ENCODE results near the gene RASIP1. TPM values are rescaled to one million over a fixed set of nuclear protein-coding genes. Genes with fewer than 3 reads are reported as not detected.
"Not testable (repeated sequence)": the region's sequence is repeated elsewhere in the genome, so short reads cannot be mapped to it uniquely, and the experiment has no call there.

RASIP1 gene
- total and polyA plus RNA-seq, 11 donors: 10.0 to 28.1 (median 15.3) TPM

GRCh38 chr19:48772503-48772953, 32.1 kb upstream of the RASIP1 start:
- no peaks in the 10 kb centered on the region for H3K27me3 ChIP-seq
- H3K4me3 ChIP-seq: no peak overlapping the region
- H3K4me1 ChIP-seq: peaks cover 0 to 9% (median 0%) of the 10 kb centered on the region in 12 donors
- peak in 2 of 5 donors; percentile 44 to 62 for DNase-seq
- H3K27ac ChIP-seq: peak overlapping the region in 9 of 12 donors; percentile 32 to 72 (median 44)
- 41 to 51% (median 46%) methylated on average over 13 of the region's 13 CpGs for WGBS, 4 donors
- intact Hi-C loops (cut with DNase I): loop anchor here in 1 of 10 donors (10.0 kb wide), 1 partner anchor 98 kb away; the partner anchor contains the start of gene NTN5
- no peak for TF ChIP-seq CTCF (IDR thresholded peaks at IDR 0.05)
- no peak for TF ChIP-seq POLR2A (IDR thresholded peaks at IDR 0.05)
- peak; percentile 40 to 77 (median 62) for ATAC-seq
- H3K9me3 ChIP-seq: no peaks in the 10 kb centered on the region
- H3K36me3 ChIP-seq: no peaks in the 10 kb centered on the region

- peaks cover 0 to 9% (median 0%) of the 10 kb centered on the region in 12 donors for H3K4me1 ChIP-seq
- H3K27me3 ChIP-seq: no peaks in the 10 kb centered on the region
- intact Hi-C loops (cut with DNase I): loop anchor here in 1 of 10 donors (10.0 kb wide), 1 partner anchor 96 kb away; the partner anchor contains the start of gene NTN5
- 77 to 83% (median 81%) methylated on average over 20 of the region's 20 CpGs for WGBS, 4 donors
- H3K36me3 ChIP-seq: no peaks in the 10 kb centered on the region
- ATAC-seq: no peak
- DNase-seq: no peak
- TF ChIP-seq CTCF (IDR thresholded peaks at IDR 0.05) (no peak), POLR2A (IDR thresholded peaks at IDR 0.05) (no peak)
- H3K9me3 ChIP-seq: no peaks in the 10 kb centered on the region
- H3K4me3 ChIP-seq: no peak overlapping the region
- H3K27ac ChIP-seq: no peak overlapping the region
These were observed 30.5 kb upstream of the RASIP1 start for GRCh38 chr19:48770734-48771472.

- DNase-seq (no peak), ATAC-seq (no peak)
- no peaks in the 10 kb centered on the region for H3K9me3 ChIP-seq
- WGBS, 4 donors: 75 to 98% (median 84%) methylated on average over 7 of the region's 7 CpGs
- H3K4me1 ChIP-seq: peaks cover 0 to 9% (median 0%) of the 10 kb centered on the region in 12 donors
- no peaks in the 10 kb centered on the region for H3K27me3 ChIP-seq
- H3K27ac ChIP-seq: no peak overlapping the region
- no peaks in the 10 kb centered on the region for H3K36me3 ChIP-seq
- TF ChIP-seq CTCF (IDR thresholded peaks at IDR 0.05): no peak
- TF ChIP-seq POLR2A (IDR thresholded peaks at IDR 0.05): no peak
- H3K4me3 ChIP-seq: no peak overlapping the region
- intact Hi-C loops (cut with DNase I): loop anchor here in 1 of 10 donors (10.0 kb wide), 1 partner anchor 95 kb away; the partner anchor contains the start of gene NTN5
These were observed 29.9 kb upstream of the RASIP1 start for GRCh38 chr19:48770266-48770665.

- DNase-seq (no peak), ATAC-seq (no peak)
- no peak for TF ChIP-seq POLR2A (IDR thresholded peaks at IDR 0.05)
- TF ChIP-seq CTCF (IDR thresholded peaks at IDR 0.05): no peak
- H3K27ac ChIP-seq: no peak overlapping the region
- H3K9me3 ChIP-seq: no peaks in the 10 kb centered on the region
- intact Hi-C loops (cut with DNase I): no loop called here
- peaks cover 0 to 9% (median 0%) of the 10 kb centered on the region in 12 donors for H3K4me1 ChIP-seq
- H3K4me3 ChIP-seq: no peak overlapping the region
- no peaks in the 10 kb centered on the region for H3K27me3 ChIP-seq
- H3K36me3 ChIP-seq: no peaks in the 10 kb centered on the region
- WGBS, 4 donors: 88 to 94% (median 91%) methylated on average over 11 of the region's 11 CpGs
These were observed 28.7 kb upstream of the RASIP1 start for GRCh38 chr19:48768994-48769713.

GRCh38 chr19:48768171-48768753, 27.9 kb upstream of the RASIP1 start:
- H3K27me3 ChIP-seq; H3K4me3 ChIP-seq; intact Hi-C loops (cut with DNase I); DNase-seq; H3K27ac ChIP-seq; H3K9me3 ChIP-seq; H3K4me1 ChIP-seq; H3K36me3 ChIP-seq: not testable (repeated sequence)
- 37 to 43% (median 41%) methylated on average over 6 of the region's 6 CpGs for WGBS, 4 donors
- peak in 1 of 4 donors; percentile 44 for ATAC-seq

GRCh38 chr19:48765816-48766215, 25.4 kb upstream of the RASIP1 start:
- H3K4me3 ChIP-seq; DNase-seq; H3K27me3 ChIP-seq; ATAC-seq; intact Hi-C loops (cut with DNase I); H3K27ac ChIP-seq; H3K36me3 ChIP-seq; H3K9me3 ChIP-seq; H3K4me1 ChIP-seq: not testable (repeated sequence)
- 31 to 40% (median 37%) methylated on average over 5 of the region's 5 CpGs for WGBS, 4 donors

Measured in heart left ventricle (tissue), 16 donors.